ENCODE results near the gene ENGASE.
A peak's percentile ranks its signal among the peaks of the same experiment; 100 is the strongest.
"Not testable (repeated sequence)": the region's sequence is repeated elsewhere in the genome, so short reads cannot be mapped to it uniquely, and the experiment has no call there.

The ENGASE gene

GRCh38 chr17:79074649-79075445 is at the start of gene ENGASE:
Gene ENGASE (plus strand): TSS chr17:79074824. CDS start chr17:79074945, 121 bp downstream.
- Histone ChIP-seq H3K27me3 (ENCODE audit: control insufficient read depth, insufficient read depth, low read length) (no peaks in the 10 kb centered on the region), H3K36me3 (ENCODE audit: control insufficient read depth, insufficient read depth, low read length) (peaks cover 4% of the 10 kb centered on the region), H3K9ac (ENCODE audit: low read length) (peak within 1 kb of the TSS; percentile 73), H3K9me3 (ENCODE audit: control insufficient read depth, low read length) (no peaks in the 10 kb centered on the region), H3K4me1 (ENCODE audit: control insufficient read depth, insufficient read depth, low read length) (peaks cover 24% of the 10 kb centered on the region), H3K4me3 (ENCODE audit: low read length) (peak within 1 kb of the TSS; percentile 1)

GRCh38 chr17:79024901-79025737 is 49.5 kb upstream of the ENGASE start:
- peaks cover 73% of the 10 kb centered on the region for H3K4me1 ChIP-seq (ENCODE audit: control insufficient read depth, insufficient read depth, low read length)
- no peaks in the 10 kb centered on the region for H3K9me3 ChIP-seq (ENCODE audit: control insufficient read depth, low read length)

GRCh38 chr17:79026376-79027273 is 48.0 kb upstream of the ENGASE start:
- Histone ChIP-seq H3K36me3 (ENCODE audit: control insufficient read depth, insufficient read depth, low read length) (no peaks in the 10 kb centered on the region), H3K4me3 (ENCODE audit: low read length) (no peak overlapping the region), H3K4me1 (ENCODE audit: control insufficient read depth, insufficient read depth, low read length) (peaks cover 64% of the 10 kb centered on the region), H3K9me3 (ENCODE audit: control insufficient read depth, low read length) (no peaks in the 10 kb centered on the region), H3K9ac (ENCODE audit: low read length) (no peak overlapping the region), H3K27me3 (ENCODE audit: control insufficient read depth, insufficient read depth, low read length) (peaks cover 43% of the 10 kb centered on the region)

More at GRCh38 chr17:79024901-79025737, 49.5 kb upstream of the ENGASE start:
- peak overlapping the region; percentile 20 for H3K9ac ChIP-seq (ENCODE audit: low read length)
- H3K36me3 ChIP-seq (ENCODE audit: control insufficient read depth, insufficient read depth, low read length): no peaks in the 10 kb centered on the region
- H3K4me3 ChIP-seq (ENCODE audit: low read length): peak overlapping the region; percentile 27
- H3K27me3 ChIP-seq (ENCODE audit: control insufficient read depth, insufficient read depth, low read length): peaks cover 43% of the 10 kb centered on the region

- H3K4me3 ChIP-seq (ENCODE audit: low read length): no peak overlapping the region
Measured at GRCh38 chr17:79027274-79027924, 47.2 kb upstream of the ENGASE start.

GRCh38 chr17:79027925-79028491 is 46.6 kb upstream of the ENGASE start:
- H3K4me1 ChIP-seq (ENCODE audit: control insufficient read depth, insufficient read depth, low read length): peaks cover 55% of the 10 kb centered on the region
- H3K9ac ChIP-seq (ENCODE audit: low read length): no peak overlapping the region
- H3K4me3 ChIP-seq (ENCODE audit: low read length): no peak overlapping the region
- H3K36me3 ChIP-seq (ENCODE audit: control insufficient read depth, insufficient read depth, low read length): no peaks in the 10 kb centered on the region
- H3K9me3 ChIP-seq (ENCODE audit: control insufficient read depth, low read length): no peaks in the 10 kb centered on the region
- peaks cover 43% of the 10 kb centered on the region for H3K27me3 ChIP-seq (ENCODE audit: control insufficient read depth, insufficient read depth, low read length)

More at GRCh38 chr17:79027274-79027924, 47.2 kb upstream of the ENGASE start:
- Histone ChIP-seq H3K9me3 (ENCODE audit: control insufficient read depth, low read length) (no peaks in the 10 kb centered on the region), H3K4me1 (ENCODE audit: control insufficient read depth, insufficient read depth, low read length) (peaks cover 61% of the 10 kb centered on the region), H3K36me3 (ENCODE audit: control insufficient read depth, insufficient read depth, low read length) (no peaks in the 10 kb centered on the region), H3K9ac (ENCODE audit: low read length) (no peak overlapping the region), H3K27me3 (ENCODE audit: control insufficient read depth, insufficient read depth, low read length) (peaks cover 43% of the 10 kb centered on the region)

- Histone ChIP-seq H3K9ac (ENCODE audit: low read length) (no peak overlapping the region), H3K4me3 (ENCODE audit: low read length) (no peak overlapping the region), H3K27me3 (ENCODE audit: control insufficient read depth, insufficient read depth, low read length) (peaks cover 38% of the 10 kb centered on the region), H3K36me3 (ENCODE audit: control insufficient read depth, insufficient read depth, low read length) (no peaks in the 10 kb centered on the region), H3K4me1 (ENCODE audit: control insufficient read depth, insufficient read depth, low read length) (peaks cover 49% of the 10 kb centered on the region), H3K9me3 (ENCODE audit: control insufficient read depth, low read length) (no peaks in the 10 kb centered on the region)
Measured at GRCh38 chr17:79028496-79029326, 45.9 kb upstream of the ENGASE start.

GRCh38 chr17:79029327-79030009 is 45.2 kb upstream of the ENGASE start:
- H3K4me1 ChIP-seq (ENCODE audit: control insufficient read depth, insufficient read depth, low read length): peaks cover 53% of the 10 kb centered on the region
- H3K9me3 ChIP-seq (ENCODE audit: control insufficient read depth, low read length): no peaks in the 10 kb centered on the region
- no peak overlapping the region for H3K4me3 ChIP-seq (ENCODE audit: low read length)
- no peak overlapping the region for H3K9ac ChIP-seq (ENCODE audit: low read length)
- no peaks in the 10 kb centered on the region for H3K36me3 ChIP-seq (ENCODE audit: control insufficient read depth, insufficient read depth, low read length)
- H3K27me3 ChIP-seq (ENCODE audit: control insufficient read depth, insufficient read depth, low read length): peaks cover 31% of the 10 kb centered on the region

- H3K36me3 ChIP-seq (ENCODE audit: control insufficient read depth, insufficient read depth, low read length); H3K4me3 ChIP-seq (ENCODE audit: low read length); H3K9ac ChIP-seq (ENCODE audit: low read length); H3K9me3 ChIP-seq (ENCODE audit: control insufficient read depth, low read length): not testable (repeated sequence)
- peaks cover 46% of the 10 kb centered on the region for H3K4me1 ChIP-seq (ENCODE audit: control insufficient read depth, insufficient read depth, low read length)
- H3K27me3 ChIP-seq (ENCODE audit: control insufficient read depth, insufficient read depth, low read length): peaks cover 21% of the 10 kb centered on the region
Measured at GRCh38 chr17:79030636-79031035, 44.0 kb upstream of the ENGASE start.

GRCh38 chr17:79031996-79032875 is 42.4 kb upstream of the ENGASE start:
- Histone ChIP-seq H3K9ac (ENCODE audit: low read length) (no peak overlapping the region), H3K4me3 (ENCODE audit: low read length) (no peak overlapping the region), H3K9me3 (ENCODE audit: control insufficient read depth, low read length) (no peaks in the 10 kb centered on the region), H3K27me3 (ENCODE audit: control insufficient read depth, insufficient read depth, low read length) (peaks cover 19% of the 10 kb centered on the region), H3K36me3 (ENCODE audit: control insufficient read depth, insufficient read depth, low read length) (no peaks in the 10 kb centered on the region), H3K4me1 (ENCODE audit: control insufficient read depth, insufficient read depth, low read length) (peaks cover 34% of the 10 kb centered on the region)
